A549 (cell line): Measurements from ENCODE around the gene ANP32A.

ENCODE experiments used
- CHD2 ChIP-seq: fragments of 150-350 bp; IDR thresholded peaks from 2 replicates; pipeline ENCODE4 v1.6.1; 2014; ENCODE audit warnings: low read length; ENCODE audit not compliant: partially characterized antibody
- CTCF ChIP-seq: fragments of >200 bp; sonication (Bioruptor Twin); formaldehyde crosslinking; IDR thresholded peaks from 3 replicates; pipeline ENCODE4 v1.5.1; 2016
- GATA3 ChIP-seq: IDR thresholded peaks from 2 replicates; pipeline ENCODE4 v1.6.1; 2012; ENCODE audit warnings: borderline replicate concordance
- HOXA7 ChIP-seq: fragments of 250-450 bp; sonication (Bioruptor Pico); IDR thresholded peaks from 2 replicates; pipeline ENCODE4 v1.5.0; 2020; ENCODE audit warnings: mild to moderate bottlenecking, moderate library complexity
- JUN ChIP-seq, 2 experiments: fragments of >200 bp; sonication (Bioruptor Twin); formaldehyde crosslinking; IDR thresholded peaks; 2 replicates in 1 of 2; 3 replicates in 1 of 2; pipeline ENCODE4 v1.6.1; 2016 to 2017
- MAX ChIP-seq: IDR thresholded peaks from 2 replicates; pipeline ENCODE4 v1.6.1; 2012
- MYC ChIP-seq: IDR thresholded peaks from 2 replicates; pipeline ENCODE4 v1.6.1; 2012; ENCODE audit warnings: mild to moderate bottlenecking, inconsistent platforms, low read length, improper control_type of control experiment, borderline replicate concordance
- PBX3 ChIP-seq: IDR thresholded peaks from 2 replicates; pipeline ENCODE4 v1.6.1; 2012
- POLR2A ChIP-seq: IDR thresholded peaks from 2 replicates; pipeline ENCODE4 v1.6.1; 2012; ENCODE audit warnings: mild to moderate bottlenecking, low read length
- REST ChIP-seq: fragments of 200-600 bp; sonication (generic); IDR thresholded peaks from 2 replicates; pipeline ENCODE4 v1.6.1; 2016; ENCODE audit warnings: antibody characterized with exemption, mild to moderate bottlenecking, moderate library complexity
- SMC3 ChIP-seq: fragments of >200 bp; sonication (Bioruptor Twin); formaldehyde crosslinking; IDR thresholded peaks from 3 replicates; pipeline ENCODE4 v1.6.1; 2018; ENCODE audit warnings: inconsistent platforms

- TF ChIP-seq POLR2A (no peak), HOXA7 (CRISPR knock-in tag) (no peak), CTCF (no peak), REST (no peak), CHD2 (no peak), PBX3 (no peak), GATA3 (no peak), SMC3 (no peak), MAX (no peak), MYC (no peak), JUN (IDR thresholded peaks at IDR 0.05) (no peak)
Measured at GRCh38 chr15:68793776-68794175, 26.9 kb downstream of the ANP32A start.
